Ascending aorta (tissue), 2 donors: ENCODE measurements around the gene ST6GALNAC3. TPM values are rescaled to one million over a fixed set of nuclear protein-coding genes. Genes with fewer than 3 reads are reported as not detected.

Experiments
- DNase-seq, 2 donors: peaks; one replicate each; pipeline ENCODE4 v3.0.0-alpha.2; 2019; ENCODE audit warnings: low spot score in 2 of 2
- H3K27ac ChIP-seq, 2 donors: fragments of 200-600 bp; sonication (generic); one replicate each; pipeline ENCODE4 v1.5.1; 2016 to 2017; ENCODE audit warnings: mild to moderate bottlenecking in 1 of 2
- H3K27me3 ChIP-seq: fragments of 200-600 bp; sonication (generic); one replicate; pipeline ENCODE4 v1.5.1; 2017
- H3K36me3 ChIP-seq, 2 donors: fragments of 200-600 bp; sonication (generic); one replicate each; pipeline ENCODE4 v1.5.1; 2016
- H3K4me1 ChIP-seq, 2 donors: fragments of 200-600 bp; sonication (generic); one replicate each; pipeline ENCODE4 v1.5.1; 2016 to 2017; ENCODE audit warnings: mild to moderate bottlenecking in 1 of 2
- H3K4me3 ChIP-seq, 2 donors: fragments of 200-600 bp; sonication (generic); one replicate each; pipeline ENCODE4 v1.5.1; 2016 to 2017; ENCODE audit warnings: mild to moderate bottlenecking in 1 of 2
- H3K9me3 ChIP-seq, 2 donors: fragments of 200-600 bp; sonication (generic); one replicate each; pipeline ENCODE4 v1.5.1; 2016
- CTCF ChIP-seq, 3 experiments: fragments of 200-600 bp in 2 of 3; fragments of 450-650 bp in 1 of 3; sonication (generic) in 2 of 3; IDR thresholded peaks; one replicate each; pipeline ENCODE4 v1.5.1; 2016 to 2019; ENCODE audit warnings: antibody characterized with exemption in 3 of 3, mild to moderate bottlenecking in 1 of 3, moderate library complexity in 1 of 3
- intact Hi-C: fragments of 100-400 bp; cut with DNase I; formaldehyde crosslinking; loops from one replicate; pipeline ENCODE4 v1.15.1; 2023
- total RNA-seq: library from RNA; depleted of rRNA; stranded (reverse); fragments of >200 nt; gene quantifications from one replicate; pipeline ENCODE4 v1.1.0, GENCODE V29; 2016

Gene ST6GALNAC3
- total RNA-seq, 1 donor from 2014 or later = 34.5 TPM

- Histone ChIP-seq H3K9me3 (no peaks in the 10 kb centered on the region), H3K4me1 (peaks cover 0 to 29% of the 10 kb centered on the region in 2 donors), H3K36me3 (no peaks in the 10 kb centered on the region), H3K27ac (no peak overlapping the region), H3K27me3 (no peaks in the 10 kb centered on the region), H3K4me3 (no peak overlapping the region)
- DNase-seq = no peak
- no peak for TF ChIP-seq CTCF (IDR thresholded peaks at IDR 0.05)
- intact Hi-C loops = loop anchor here (10.0 kb wide), 2 partner anchors 352 to 438 kb away; partner anchors contain the start of genes ST6GALNAC3 and ST6GALNAC5
Observed at GRCh38 chr1:76426606-76427005, 352.1 kb downstream of the ST6GALNAC3 start.

GRCh38 chr1:76428028-76428427, 353.5 kb downstream of the ST6GALNAC3 start:
- H3K4me3 ChIP-seq = no peak overlapping the region
- DNase-seq = no peak
- H3K36me3 ChIP-seq = no peaks in the 10 kb centered on the region
- peak overlapping the region in 1 of 2 donors; percentile 12 for H3K27ac ChIP-seq
- H3K4me1 ChIP-seq = peaks cover 0 to 19% of the 10 kb centered on the region in 2 donors
- no peaks in the 10 kb centered on the region for H3K9me3 ChIP-seq
- TF ChIP-seq CTCF (IDR thresholded peaks at IDR 0.05) = no peak
- no peaks in the 10 kb centered on the region for H3K27me3 ChIP-seq
- intact Hi-C loops = loop anchor here (10.0 kb wide), 2 partner anchors 353 to 437 kb away; partner anchors contain the start of genes ST6GALNAC3 and ST6GALNAC5

GRCh38 chr1:76430531-76430930, 356.0 kb downstream of the ST6GALNAC3 start:
- no peak for TF ChIP-seq CTCF (IDR thresholded peaks at IDR 0.05)
- Histone ChIP-seq H3K27ac (peak overlapping the region; percentile 61 to 66), H3K4me3 (no peak overlapping the region), H3K36me3 (no peaks in the 10 kb centered on the region), H3K27me3 (no peaks in the 10 kb centered on the region), H3K9me3 (no peaks in the 10 kb centered on the region), H3K4me1 (peaks cover 0 to 8% of the 10 kb centered on the region in 2 donors)
- intact Hi-C loops = no loop called here
- DNase-seq = no peak

- no peak overlapping the region for H3K4me3 ChIP-seq
- no peaks in the 10 kb centered on the region for H3K36me3 ChIP-seq
- DNase-seq = no peak
- H3K4me1 ChIP-seq = peaks cover 0 to 6% of the 10 kb centered on the region in 2 donors
- TF ChIP-seq CTCF (IDR thresholded peaks at IDR 0.05) = no peak
- H3K9me3 ChIP-seq = no peaks in the 10 kb centered on the region
- H3K27ac ChIP-seq = no peak overlapping the region
- no peaks in the 10 kb centered on the region for H3K27me3 ChIP-seq
- intact Hi-C loops = no loop called here
Observed at GRCh38 chr1:76433526-76433925, 359.0 kb downstream of the ST6GALNAC3 start.

- no peaks in the 10 kb centered on the region for H3K27me3 ChIP-seq
- no peaks in the 10 kb centered on the region for H3K36me3 ChIP-seq
- intact Hi-C loops = no loop called here
- H3K9me3 ChIP-seq = no peaks in the 10 kb centered on the region
- DNase-seq = no peak
- H3K27ac ChIP-seq = no peak overlapping the region
- H3K4me3 ChIP-seq = no peak overlapping the region
- TF ChIP-seq CTCF (IDR thresholded peaks at IDR 0.05) = no peak
- no peaks in the 10 kb centered on the region for H3K4me1 ChIP-seq
Observed at GRCh38 chr1:76443217-76443616, 368.7 kb downstream of the ST6GALNAC3 start.

- TF ChIP-seq CTCF (IDR thresholded peaks at IDR 0.05) = no peak
- intact Hi-C loops = no loop called here
- no peak overlapping the region for H3K27ac ChIP-seq
- no peaks in the 10 kb centered on the region for H3K27me3 ChIP-seq
- no peaks in the 10 kb centered on the region for H3K9me3 ChIP-seq
- no peak overlapping the region for H3K4me3 ChIP-seq
- no peaks in the 10 kb centered on the region for H3K36me3 ChIP-seq
- H3K4me1 ChIP-seq = no peaks in the 10 kb centered on the region
- no peak for DNase-seq
Observed at GRCh38 chr1:76444773-76445172, 370.2 kb downstream of the ST6GALNAC3 start.
